Astrocyte of the hippocampus (primary cell): ENCODE results near the gene GPR132.
A peak's percentile ranks its signal among the peaks of the same experiment; 100 is the strongest.
"Not testable (repeated sequence)": the region's sequence is repeated elsewhere in the genome, so short reads cannot be mapped to it uniquely, and the experiment has no call there.

Source experiments
- DNase-seq: peaks from one replicate; pipeline ENCODE4 v3.0.0; 2011; ENCODE audit warnings: low read depth, low spot score

GPR132 gene

DNA sequence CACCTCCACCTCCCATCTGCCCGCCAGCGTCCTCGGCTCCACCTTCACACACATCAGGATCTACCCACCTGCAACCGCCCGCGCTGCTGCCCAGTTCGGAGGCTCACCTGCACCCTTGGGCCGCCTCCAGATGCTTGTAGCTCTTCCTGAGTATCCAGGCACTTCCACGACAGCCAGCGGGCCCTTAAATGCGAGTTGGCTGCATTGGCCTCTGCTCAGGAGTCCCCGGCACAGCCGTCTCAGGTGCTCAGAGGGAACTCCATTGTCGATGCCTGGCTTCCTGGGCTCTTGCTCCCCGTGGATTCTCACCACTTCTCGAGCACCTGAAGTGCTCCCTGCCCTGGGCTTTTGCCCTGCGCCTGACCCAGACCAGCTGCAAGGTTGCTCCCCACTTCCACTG is 22.4 kb downstream of the GPR132 start:
- no peak for DNase-seq

DNA sequence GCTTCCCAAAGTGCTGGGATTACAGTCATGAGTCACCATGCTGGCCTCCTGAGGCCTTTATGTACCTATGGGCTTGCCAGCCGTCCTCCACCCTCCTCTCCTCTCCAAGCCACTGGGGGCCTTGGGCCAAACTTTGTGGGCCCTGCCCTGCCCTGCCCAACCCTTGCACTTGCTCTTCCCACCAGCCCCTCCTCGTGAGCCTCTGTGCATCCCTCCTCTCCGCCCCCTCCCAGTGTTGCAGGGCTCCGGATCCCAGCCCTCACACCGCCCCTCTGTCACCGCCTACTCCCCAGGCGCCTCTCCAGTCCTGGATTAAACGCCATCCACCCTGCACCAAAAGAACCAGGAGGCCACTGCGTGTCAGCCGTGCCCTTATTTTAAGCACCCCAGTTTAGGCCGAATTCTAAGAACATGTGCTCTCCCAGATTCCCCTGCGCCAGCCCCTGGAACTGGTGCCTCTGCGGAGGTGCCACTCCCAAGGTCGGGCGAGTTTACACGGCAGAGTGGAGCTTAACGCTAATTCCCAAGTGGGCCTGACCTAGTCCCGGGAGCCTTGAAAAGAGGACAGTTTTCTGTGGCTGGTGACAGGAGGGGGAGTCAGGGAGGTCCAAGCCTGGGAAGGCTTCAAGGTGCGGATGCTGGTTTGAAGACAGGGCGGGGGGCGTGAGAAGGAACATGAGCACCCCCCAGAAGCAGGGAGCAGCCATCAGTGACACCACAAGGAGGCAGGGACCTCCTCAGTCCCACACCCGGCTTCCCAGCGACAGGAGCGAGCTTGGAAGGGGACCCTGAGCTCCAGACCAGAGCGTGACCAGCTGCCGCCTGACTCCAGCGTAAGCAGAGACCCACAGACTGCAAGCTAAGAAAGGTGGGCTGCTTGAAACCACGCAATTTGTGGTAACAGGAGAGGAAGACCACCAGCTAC is 23.1 kb downstream of the GPR132 start:
- DNase-seq, result no peak

DNA sequence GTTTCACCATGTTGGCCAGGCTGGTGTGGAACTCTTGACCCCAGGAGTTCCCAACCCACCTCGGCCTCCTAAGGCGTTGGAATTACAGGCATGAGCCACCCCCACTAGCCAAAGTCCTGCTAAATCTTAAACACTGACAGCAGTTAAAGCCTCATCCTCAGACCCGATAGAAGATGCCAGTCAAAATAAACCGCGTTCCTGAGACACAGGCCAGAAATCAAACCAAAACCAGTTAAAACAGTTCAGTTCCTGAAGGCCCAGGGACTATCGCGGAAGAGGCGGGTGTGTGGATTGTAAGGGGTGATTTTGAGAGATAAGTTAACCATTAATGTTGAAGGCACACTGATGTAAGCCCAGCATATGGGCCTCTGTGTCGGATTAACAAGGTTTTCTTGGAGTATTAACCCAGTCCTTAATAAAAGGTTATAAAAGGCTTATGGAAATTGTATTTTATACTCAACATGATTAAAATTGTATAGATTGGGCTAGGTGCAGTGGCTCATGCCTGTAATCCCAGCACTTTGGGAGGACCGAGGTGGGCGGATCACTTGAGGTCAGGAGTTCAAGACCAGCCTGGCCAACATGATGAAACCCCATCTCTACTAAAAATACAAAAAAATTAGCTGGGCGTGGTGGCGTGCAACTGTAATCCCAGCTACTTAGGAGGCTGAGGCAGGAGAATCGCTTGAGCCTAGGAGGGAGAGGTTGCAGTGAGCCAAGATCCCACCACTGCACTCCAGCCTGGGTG is 25.6 kb downstream of the GPR132 start:
- no peak for DNase-seq

DNA sequence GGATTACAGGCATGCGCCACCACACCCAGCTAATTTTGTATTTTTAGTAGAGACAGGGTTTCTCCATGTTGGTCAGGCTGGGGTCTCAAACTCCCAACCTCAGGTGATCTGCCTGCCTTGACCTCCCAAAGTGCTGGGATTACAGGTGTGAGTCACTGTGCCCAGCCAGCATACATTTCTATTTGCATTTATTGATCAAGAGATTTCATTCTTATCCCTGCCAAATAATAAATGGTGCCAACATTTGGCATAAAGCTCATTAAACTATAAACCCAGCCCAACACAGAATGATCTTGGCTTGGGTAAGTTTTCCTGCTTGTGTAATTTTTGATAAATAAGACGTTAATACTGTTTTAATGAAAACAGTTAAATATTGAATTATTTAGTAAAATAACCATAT is 29.6 kb downstream of the GPR132 start:
- DNase-seq, result not testable (repeated sequence)

DNA sequence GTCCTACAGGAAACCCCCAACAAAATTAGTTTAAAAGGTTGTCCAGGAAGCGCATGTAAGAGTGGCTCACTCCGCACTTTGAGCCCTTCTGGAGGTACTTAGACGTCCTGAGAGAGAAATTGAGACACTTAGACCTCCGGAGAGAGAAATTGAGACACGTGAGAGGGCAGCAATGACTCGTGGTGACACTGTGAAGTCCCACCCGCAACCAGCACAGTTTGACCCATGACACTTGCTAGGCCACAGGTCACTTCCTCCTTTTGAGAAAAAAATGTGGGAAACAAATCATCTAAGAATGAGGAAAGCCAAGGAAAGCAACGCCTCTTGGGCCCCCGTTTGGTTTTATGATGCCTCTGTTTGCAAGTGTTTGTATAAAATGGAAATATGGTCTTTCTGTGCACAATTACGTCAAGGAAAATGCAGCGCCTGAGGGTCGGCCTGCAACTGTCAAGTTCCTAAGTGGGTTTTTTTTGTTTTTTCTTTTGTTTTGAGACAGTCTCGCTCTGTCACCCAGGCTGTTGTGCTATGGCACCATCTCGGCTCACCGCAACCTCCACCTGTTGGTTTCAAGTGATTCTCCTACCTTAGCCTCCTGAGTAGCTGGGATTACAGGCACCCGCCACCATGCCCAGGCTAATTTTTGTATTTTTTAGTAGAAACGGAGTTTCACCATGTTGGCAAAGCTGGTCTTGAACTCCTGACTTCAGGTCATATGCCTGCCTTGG is 30.8 kb downstream of the GPR132 start:
- no peak for DNase-seq

DNA sequence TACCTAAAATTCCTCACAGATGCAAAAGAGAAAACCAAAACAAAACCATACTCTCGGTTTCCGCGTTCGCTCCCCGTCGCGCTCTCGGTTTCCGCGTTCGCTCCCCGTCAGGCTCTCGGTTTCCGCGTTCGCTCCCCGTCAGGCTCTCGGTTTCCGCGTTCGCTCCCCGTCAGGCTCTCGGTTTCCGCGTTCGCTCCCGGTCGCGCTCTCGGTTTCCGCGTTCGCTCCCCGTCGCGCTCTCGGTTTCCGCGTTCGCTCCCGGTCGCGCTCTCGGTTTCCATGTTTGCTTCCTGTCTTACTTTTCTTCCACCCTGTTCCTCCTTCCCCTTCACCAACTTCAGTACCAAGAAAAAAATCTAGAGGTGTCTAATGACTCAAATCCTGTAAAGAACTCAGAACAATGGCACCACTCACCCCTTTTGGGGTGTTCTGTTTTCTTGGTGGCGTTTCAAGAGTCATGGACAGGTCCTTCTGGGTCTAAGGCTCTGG is 31.8 kb downstream of the GPR132 start:
- DNase-seq, result not testable (repeated sequence)

DNA sequence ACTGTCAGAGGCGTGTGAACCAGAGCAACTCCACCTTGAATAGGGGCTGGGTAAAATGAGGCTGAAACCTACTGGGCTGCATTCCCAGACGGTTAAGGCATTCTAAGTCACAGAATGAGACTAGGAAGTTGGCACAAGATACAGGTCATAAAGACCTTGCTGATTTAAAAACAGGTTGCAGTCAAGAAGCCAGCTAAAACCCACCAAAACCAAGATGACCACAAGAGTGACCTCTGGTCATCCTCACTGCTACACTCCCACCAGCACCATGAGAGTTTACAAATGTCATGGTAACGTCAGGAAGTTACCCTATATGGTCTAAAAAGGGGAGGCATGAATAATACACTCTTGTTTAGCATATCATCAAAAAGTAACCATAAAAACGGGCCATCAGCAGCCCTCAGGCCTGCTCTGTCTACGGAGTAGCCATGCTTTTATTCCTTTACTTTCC is 32.8 kb downstream of the GPR132 start:
- peak; percentile 81 for DNase-seq

DNA sequence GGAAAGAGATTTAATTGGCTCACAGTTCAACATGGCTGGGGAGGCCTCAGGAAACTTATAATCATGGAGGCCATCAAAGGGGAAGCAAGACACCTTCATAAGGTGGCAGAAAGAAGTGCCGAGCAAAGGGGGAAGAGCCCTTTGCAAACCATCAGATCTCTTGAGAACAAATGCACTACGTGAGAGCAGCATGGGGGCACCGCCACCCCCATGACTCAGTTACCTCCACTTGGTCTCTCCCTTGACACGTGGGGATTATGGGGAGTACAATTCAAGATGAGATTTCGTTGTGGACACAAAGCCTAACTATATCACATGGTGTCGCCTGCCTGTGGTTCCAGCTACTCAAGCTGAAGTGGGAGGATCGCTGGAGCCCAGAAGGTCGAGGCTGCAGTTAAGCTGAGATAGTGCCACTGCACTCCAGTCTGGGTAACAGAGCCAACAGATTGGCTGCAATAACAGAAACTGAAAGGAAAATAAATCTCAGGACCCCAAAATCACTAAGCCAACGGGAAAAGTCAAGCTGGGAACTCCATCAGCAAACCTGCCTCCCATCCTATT is 34.3 kb downstream of the GPR132 start:
- no peak for DNase-seq

DNA sequence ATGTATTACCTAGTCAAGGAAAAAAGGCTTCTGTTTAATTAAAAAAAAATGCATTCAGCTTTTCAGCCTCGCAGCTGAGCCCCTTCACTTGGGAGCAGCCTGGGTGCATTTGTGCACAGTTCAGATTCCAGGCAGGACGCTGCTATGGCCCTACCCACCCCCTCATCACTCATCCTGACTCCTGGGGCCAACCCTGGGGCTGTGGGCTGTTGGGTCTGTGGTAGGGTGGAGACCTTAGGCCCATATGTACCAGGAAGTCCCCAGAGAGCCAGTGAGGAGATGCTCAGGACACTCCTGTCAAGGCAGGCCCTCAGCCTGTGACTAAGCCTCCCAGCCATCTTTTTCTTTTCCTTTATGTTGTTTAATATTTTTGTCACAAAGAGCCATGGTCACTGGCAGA is 35.0 kb downstream of the GPR132 start:
- no peak for DNase-seq

DNA sequence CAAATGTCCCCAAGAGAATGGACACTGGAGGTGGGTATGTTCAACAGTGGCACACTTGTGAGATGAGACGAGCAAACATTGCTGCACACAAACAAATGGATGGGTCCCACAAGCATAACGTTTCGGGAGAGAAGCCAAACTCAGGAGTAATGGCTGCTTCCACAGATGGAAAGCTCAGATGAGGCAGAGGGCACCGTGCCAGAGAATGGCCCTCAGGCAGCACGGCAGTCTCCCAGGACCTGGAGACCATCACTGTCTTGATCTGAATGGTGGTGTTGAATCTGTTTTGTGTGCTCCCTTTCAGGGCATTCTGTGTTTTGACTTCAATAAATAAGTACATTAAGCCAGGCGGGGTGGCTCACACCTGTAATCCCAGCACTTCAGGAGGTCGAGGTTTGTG is 35.8 kb downstream of the GPR132 start:
- DNase-seq, result no peak

DNA sequence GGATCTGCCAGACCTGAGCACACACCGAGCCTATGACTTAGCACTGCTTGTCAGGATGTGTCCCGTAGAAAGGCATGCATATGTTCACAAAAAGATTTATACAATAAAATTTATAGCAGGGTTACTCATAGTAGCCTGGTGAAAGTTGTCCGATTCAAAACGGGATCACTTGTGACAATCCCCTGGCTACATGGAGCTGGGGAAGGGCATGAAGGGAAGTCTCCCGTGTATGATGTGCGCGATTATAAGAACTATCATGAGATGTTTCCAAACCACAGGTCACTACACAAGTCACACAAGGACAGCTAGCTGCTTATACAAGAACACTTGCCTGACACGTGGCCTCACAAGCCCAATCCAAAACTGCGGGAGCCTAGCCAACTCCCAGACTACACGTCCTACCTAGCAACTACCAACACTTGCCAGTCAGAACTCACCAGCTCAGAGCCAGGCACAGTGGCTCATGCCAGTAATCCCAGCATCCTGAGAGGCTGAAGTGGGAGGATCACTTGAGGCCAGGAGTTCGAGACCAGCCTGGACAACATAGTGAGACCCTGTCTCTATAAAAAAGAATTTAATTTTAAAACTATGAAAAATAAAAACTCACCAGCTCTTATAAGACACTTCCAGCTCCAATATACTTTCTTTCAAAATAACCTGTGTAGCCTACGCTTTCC is 36.8 kb downstream of the GPR132 start:
- DNase-seq, result no peak

DNA sequence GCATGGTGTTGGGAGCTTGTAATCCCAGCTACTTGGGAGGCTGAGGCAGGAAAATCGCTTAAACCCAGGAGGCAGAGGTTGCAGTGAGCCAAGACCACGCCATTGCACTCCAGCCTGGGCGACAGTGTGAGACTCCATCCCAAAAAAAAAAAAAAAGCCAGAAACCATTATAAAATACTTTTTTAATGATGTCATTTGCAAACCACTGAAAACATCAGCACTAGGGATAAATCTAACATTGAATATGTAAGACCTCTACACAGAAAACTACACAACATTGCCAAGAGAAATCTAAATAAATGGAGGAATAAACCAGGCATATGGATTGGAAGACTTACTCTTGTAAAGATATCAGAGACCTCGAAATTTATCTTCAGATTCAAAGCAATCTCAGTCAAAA is 37.5 kb downstream of the GPR132 start:
- not testable (repeated sequence) for DNase-seq

DNA sequence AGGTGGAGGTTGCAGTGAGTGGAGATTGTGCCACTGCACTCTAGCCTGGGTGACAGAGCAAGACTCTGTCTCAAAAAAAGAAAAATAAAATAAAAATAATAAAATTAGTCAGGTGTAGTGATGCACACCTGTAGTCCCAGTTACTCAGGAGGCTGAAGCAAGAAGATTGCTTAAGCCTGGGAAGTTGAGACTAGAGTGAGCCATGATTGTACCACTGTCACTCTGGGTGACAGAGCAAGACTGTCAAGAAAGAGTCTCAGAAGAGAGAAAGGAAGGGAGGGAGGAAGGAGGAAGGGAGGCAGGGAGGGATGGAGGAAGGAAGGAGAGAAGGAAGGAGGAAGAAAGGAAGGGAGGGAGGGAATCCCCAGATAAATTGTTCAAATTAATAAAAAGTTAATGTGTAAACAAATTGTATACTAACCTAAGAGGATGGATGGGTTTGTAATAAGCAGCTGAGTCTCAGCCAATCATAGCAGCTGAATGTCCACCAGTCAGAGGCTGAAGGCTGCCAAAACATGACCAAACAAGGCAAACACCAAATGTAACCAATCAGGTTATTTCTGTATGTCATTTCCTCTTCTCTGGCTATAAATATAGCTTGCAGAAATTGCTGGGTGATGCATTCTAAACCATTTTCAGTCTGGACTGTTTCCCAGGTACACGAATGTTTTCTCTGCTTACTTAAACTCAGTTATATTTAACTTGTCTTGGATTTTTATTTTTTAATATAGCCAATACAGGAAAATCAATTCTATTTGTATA is 38.2 kb downstream of the GPR132 start:
- DNase-seq, result peak; percentile 39

DNA sequence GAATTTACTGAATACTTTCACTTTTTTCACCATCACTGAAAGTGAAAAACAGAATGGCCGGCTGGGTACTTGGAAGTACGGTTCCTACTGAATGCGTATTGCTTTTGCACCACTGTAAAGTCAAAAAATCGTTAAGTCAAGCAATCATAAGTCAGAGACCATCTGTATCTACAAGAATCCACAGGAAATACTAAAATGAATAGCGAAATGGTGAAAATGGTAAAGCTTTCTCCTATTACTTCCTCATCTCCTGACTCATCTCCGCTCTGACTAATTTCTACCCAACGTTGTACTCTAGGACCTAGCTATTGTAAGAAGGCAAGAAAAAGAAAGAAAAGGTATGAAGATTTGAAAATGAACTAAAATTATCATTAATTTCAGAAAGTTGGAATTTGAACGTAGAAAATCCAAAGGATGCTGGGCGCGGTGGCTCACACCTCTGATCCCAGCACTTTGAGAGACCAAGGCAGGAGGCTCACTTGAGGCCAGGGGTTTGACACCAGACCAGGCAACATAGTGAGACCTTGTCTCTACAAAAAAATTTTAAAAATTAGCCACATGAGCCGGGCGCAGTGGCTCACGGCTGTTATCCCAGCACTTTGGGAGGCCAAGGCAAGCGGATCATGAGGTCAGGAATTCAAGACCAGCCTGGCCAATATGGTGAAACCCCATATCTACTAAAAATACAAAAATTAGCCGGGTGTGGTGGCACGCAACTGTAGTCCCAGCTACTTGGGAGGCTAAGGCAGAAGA is 39.0 kb downstream of the GPR132 start:
- no peak for DNase-seq

DNA sequence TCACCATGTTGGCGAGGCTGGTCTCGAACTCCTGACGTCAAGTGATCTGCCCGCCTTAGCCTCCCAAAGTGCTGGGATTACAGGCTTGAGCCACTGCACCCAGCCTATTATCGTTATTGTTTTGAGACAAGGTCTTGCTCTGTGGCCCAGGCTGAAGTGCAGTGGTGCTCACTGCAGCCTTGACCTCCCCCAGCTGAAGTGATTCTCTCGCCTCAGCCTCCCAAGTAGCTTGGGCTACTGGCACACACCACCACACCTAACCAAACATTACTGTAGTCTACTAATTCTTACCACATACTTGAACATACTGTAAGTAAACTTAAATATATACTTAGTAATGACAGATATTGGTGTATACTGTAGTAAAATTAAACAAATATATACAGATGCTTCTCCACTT is 39.8 kb downstream of the GPR132 start:
- DNase-seq, result no peak

DNA sequence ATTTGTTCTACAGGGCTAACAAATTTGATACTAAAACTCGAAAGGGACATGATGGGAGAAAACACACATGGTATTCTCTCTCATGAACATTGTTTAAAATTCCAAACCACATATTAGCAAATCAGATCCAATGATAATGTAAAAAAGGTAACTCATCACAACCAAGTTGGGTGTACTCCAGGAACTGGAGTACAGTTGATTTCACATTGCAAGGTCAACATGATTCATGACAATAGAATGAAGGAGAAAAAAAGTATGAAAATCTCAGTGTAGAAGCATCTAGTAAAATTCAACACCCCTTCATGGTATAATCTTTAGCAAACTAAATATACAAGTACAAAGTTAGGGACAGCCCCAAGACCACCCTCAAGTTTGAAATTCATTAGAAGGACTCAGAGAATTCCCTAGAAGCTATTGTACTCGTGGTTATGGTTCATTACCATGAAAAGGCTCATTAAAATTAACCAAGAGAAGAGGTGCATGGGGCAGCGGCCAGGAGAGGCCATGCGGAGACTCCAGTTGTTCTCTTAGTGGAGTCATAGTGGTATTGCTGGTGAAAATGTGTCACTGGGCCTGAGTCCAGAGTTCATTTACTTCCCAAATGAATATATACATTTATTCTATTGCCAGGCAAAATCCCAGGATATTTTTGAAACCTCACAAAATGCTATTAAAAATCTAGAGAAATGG is 41.3 kb downstream of the GPR132 start:
- peak; percentile 62 for DNase-seq

DNA sequence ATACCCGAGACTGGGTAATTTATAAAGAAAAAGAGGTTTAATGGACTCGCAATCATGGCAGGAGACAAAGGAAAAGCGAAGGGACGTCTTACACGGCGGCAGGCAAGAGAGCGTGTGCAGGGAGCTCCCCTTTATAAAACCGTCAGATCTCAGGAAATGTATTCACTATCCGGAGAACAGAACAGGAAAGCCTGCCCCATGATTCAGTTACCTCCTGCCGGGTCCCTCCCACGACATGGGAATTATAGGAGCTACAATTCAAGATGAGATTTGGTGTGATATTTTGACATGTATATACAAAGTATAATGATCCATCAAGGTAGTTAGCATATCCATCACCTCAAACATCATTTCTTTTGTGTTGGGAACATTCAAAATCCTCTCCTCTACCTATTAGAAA is 42.1 kb downstream of the GPR132 start:
- DNase-seq, result no peak

DNA sequence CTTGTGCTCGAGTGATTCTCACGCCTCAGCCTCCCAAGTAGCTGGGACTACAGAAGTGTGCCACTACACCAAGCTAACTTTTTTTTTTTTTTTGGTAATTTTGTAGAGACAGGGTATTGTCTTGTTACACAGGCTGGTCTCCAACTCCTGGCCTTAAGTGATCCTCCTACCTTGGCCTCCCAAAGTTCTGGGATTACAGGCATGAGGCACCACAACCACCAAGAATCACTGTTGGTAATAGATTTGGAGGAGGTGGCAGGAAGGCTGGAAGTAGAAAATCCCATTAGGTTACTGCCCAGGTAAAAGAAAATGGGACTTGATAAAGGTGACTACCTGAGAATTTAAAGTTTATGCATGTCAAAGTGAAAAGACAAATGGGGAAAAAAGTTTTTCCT is 43.0 kb downstream of the GPR132 start:
- no peak for DNase-seq
